Breast epithelium (tissue), 4 donors: Measurements from ENCODE around the gene SLC9A8. TPM values are rescaled to one million over a fixed set of nuclear protein-coding genes. Genes with fewer than 3 reads are reported as not detected.
A peak's percentile ranks its signal among the peaks of the same experiment; 100 is the strongest.

ENCODE experiments used
- DNase-seq, 2 donors: peaks; one replicate each; pipeline ENCODE4 v3.0.0-alpha.2; 2019; ENCODE audit warnings: low spot score in 2 of 2
- H3K27ac ChIP-seq, 2 donors: fragments of 200-600 bp; sonication (generic) in 1 of 2; one replicate each; pipeline ENCODE4 v1.5.1; 2016 to 2019; ENCODE audit warnings: mild to moderate bottlenecking in 1 of 2
- H3K27me3 ChIP-seq, 2 donors: fragments of 200-600 bp; sonication (generic) in 1 of 2; one replicate each; pipeline versions ENCODE4 v1.5.1 to v1.6.0; 2017 to 2019; ENCODE audit warnings: control low read depth in 1 of 2, mild to moderate bottlenecking in 1 of 2
- H3K36me3 ChIP-seq: fragments of 200-600 bp; one replicate; pipeline ENCODE4 v1.5.1; 2019
- H3K4me1 ChIP-seq, 2 donors: fragments of 200-600 bp; sonication (generic); one replicate each; pipeline ENCODE4 v1.5.1; 2016 to 2019; ENCODE audit warnings: control low read depth in 1 of 2
- H3K4me3 ChIP-seq, 3 donors: fragments of 200-600 bp; sonication (generic); 1 replicate in 2 of 3; 2 replicates in 1 of 3; pipeline ENCODE4 v1.5.1; 2016 to 2019; ENCODE audit warnings: mild to moderate bottlenecking in 3 of 3, moderate library complexity in 2 of 3
- H3K9me3 ChIP-seq, 2 donors: fragments of 200-600 bp; sonication (generic) in 1 of 2; one replicate each; pipeline ENCODE4 v1.5.1; 2016 to 2019; ENCODE audit warnings: control low read depth in 1 of 2
- POLR2A ChIP-seq: fragments of 450-650 bp; IDR thresholded peaks from one replicate; pipeline ENCODE4 v1.6.1; 2016; ENCODE audit warnings: antibody characterized with exemption, mild to moderate bottlenecking, moderate library complexity
- POLR2AphosphoS5 ChIP-seq, 3 donors: sonication (generic); formaldehyde crosslinking; IDR thresholded peaks; one replicate each; pipeline ENCODE4 v1.6.1; 2017; ENCODE audit warnings: antibody characterized with exemption in 3 of 3
- intact Hi-C: fragments of 100-400 bp; cut with DNase I; formaldehyde crosslinking; loops from one replicate; pipeline ENCODE4 v1.15.1; 2023; ENCODE audit warnings: low total_unique reads
- total RNA-seq, 3 donors: library from RNA; depleted of rRNA; stranded (reverse); fragments of >200 nt; gene quantifications; one replicate each; pipeline ENCODE4 v1.1.0, GENCODE V29; 2016
- TF ChIP-seq, protein P1 (sequence below), 3 donors: fragments of 450-650 bp; IDR thresholded peaks; one replicate each; pipeline ENCODE4 v1.5.1; 2016 to 2017; ENCODE audit warnings: antibody characterized with exemption in 3 of 3, mild to moderate bottlenecking in 3 of 3, moderate library complexity in 3 of 3

The SLC9A8 gene
- total RNA-seq, 3 donors from 2014 or later: 11.8 to 13.5 (median 13.3) TPM

DNA sequence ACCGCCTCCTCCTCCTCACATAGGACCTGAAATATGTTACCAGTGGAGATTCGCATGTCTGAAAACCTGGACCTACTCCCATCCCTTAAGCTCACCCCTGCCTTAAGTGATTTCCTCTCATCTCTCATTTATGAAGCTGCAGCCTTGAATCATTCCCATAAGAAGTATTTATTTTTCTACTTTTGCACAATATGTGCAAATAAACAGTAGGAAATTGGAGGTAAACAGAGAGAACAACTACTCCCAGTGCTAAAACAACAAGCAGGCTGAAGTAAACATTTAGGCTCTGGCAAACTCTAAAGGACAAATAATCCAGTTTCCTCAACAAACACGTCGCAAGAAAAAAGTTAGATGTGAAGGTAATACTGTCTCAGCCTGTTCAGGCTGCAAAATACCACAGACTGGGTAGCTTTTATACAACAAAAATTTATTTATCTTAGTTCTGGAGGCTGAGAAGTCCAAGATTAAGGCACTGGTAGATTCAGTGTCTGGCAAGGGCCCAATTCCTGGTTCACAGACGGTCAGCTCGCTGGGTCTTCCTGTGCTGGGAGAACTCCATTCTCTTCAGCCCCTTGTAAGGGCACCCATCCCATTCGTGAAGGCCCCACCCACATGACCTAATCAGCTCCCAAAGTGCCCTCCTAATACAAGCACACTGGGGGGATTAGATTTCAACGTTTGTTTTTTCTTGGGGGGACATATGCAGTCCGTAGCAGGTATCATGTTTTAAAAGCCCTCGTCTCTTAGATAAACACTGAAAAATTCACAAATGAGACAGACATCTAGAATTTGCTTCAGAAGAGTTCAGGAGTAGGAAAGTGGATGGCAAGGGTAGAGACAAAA lies 87.1 kb downstream of the SLC9A8 start:
- H3K36me3 ChIP-seq: no peaks in the 10 kb centered on the region
- H3K4me3 ChIP-seq: no peak overlapping the region
- H3K27me3 ChIP-seq: no peaks in the 10 kb centered on the region
- no peaks in the 10 kb centered on the region for H3K4me1 ChIP-seq
- no peak for DNase-seq
- no peaks in the 10 kb centered on the region for H3K9me3 ChIP-seq
- intact Hi-C loops: no loop called here
- TF ChIP-seq POLR2AphosphoS5 (IDR thresholded peaks at IDR 0.05) (no peak), POLR2A (no peak)
- TF ChIP-seq, protein P1, sequence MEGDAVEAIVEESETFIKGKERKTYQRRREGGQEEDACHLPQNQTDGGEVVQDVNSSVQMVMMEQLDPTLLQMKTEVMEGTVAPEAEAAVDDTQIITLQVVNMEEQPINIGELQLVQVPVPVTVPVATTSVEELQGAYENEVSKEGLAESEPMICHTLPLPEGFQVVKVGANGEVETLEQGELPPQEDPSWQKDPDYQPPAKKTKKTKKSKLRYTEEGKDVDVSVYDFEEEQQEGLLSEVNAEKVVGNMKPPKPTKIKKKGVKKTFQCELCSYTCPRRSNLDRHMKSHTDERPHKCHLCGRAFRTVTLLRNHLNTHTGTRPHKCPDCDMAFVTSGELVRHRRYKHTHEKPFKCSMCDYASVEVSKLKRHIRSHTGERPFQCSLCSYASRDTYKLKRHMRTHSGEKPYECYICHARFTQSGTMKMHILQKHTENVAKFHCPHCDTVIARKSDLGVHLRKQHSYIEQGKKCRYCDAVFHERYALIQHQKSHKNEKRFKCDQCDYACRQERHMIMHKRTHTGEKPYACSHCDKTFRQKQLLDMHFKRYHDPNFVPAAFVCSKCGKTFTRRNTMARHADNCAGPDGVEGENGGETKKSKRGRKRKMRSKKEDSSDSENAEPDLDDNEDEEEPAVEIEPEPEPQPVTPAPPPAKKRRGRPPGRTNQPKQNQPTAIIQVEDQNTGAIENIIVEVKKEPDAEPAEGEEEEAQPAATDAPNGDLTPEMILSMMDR (IDR thresholded peaks at IDR 0.05): no peak
- no peak overlapping the region for H3K27ac ChIP-seq

DNA sequence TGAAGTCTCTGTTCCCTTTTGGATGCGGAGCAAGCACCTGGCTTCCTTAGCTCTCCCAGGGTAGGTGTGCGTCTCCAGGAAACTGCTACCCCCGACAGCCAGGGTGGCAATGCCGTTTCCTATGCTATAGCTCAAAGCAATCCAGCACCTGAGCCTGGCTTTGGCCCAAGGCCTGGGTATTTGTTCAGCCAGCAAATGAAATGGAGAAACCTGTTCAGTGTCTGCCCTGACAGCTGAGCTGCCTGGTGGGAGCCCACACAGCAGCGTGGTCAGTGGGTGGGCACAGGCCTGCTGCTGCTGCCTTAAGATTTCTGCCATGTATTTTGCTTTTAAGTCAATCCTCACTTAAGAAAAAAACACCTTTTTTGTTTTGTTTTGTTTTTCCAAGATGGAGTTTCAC lies 89.0 kb downstream of the SLC9A8 start:
- Histone ChIP-seq H3K27ac (peak overlapping the region in 1 of 2 donors; percentile 19), H3K27me3 (no peaks in the 10 kb centered on the region), H3K36me3 (no peaks in the 10 kb centered on the region), H3K9me3 (no peaks in the 10 kb centered on the region), H3K4me1 (no peaks in the 10 kb centered on the region), H3K4me3 (no peak overlapping the region)
- DNase-seq: no peak
- intact Hi-C loops: no loop called here
- TF ChIP-seq, protein P1 (IDR thresholded peaks at IDR 0.05): no peak
- TF ChIP-seq POLR2A (no peak), POLR2AphosphoS5 (IDR thresholded peaks at IDR 0.05) (no peak)

DNA sequence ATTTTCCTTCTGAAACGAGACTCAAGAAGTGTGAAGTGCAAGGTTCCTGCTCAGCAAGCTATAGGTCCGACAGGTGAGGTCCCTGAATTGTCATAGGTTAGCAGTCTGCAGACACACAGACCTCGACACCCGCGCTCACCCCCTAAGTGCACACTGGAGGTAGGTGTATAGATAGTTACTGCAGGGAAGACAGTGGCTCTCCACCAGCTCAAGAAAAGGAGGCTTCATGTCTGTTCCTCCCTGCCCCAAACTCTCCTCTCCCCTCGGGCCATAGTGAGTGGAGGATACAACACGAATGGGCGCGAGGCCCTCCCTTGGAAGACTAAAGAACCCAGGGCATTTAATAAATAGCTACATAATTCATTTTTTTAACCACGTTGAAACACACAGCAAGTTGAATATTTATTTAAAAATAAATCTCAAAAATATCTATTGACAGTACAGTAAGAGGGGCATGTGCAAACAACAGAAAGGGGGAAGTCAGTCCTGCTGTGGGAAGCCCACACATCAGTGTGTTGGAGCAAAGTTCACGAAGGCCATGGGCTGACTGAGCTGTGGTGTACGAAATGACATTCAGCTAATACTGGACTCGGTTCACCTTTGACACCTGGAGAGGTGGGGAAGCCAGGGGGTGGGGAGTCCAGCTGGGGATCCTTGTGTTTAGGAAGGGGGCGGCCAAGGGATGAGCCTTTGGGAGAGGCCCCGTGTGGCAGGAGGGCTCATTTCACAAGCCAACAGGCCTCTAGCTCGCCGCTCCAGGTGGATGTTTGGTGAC lies 92.0 kb downstream of the SLC9A8 start:
- no peaks in the 10 kb centered on the region for H3K36me3 ChIP-seq
- intact Hi-C loops: no loop called here
- no peak overlapping the region for H3K27ac ChIP-seq
- DNase-seq: peak in 1 of 2 donors; percentile 38
- H3K4me3 ChIP-seq: no peak overlapping the region
- H3K27me3 ChIP-seq: no peaks in the 10 kb centered on the region
- no peaks in the 10 kb centered on the region for H3K4me1 ChIP-seq
- H3K9me3 ChIP-seq: no peaks in the 10 kb centered on the region
- TF ChIP-seq, protein P1 (IDR thresholded peaks at IDR 0.05): no peak
- TF ChIP-seq POLR2A: no peak
- TF ChIP-seq POLR2AphosphoS5 (IDR thresholded peaks at IDR 0.05): no peak

DNA sequence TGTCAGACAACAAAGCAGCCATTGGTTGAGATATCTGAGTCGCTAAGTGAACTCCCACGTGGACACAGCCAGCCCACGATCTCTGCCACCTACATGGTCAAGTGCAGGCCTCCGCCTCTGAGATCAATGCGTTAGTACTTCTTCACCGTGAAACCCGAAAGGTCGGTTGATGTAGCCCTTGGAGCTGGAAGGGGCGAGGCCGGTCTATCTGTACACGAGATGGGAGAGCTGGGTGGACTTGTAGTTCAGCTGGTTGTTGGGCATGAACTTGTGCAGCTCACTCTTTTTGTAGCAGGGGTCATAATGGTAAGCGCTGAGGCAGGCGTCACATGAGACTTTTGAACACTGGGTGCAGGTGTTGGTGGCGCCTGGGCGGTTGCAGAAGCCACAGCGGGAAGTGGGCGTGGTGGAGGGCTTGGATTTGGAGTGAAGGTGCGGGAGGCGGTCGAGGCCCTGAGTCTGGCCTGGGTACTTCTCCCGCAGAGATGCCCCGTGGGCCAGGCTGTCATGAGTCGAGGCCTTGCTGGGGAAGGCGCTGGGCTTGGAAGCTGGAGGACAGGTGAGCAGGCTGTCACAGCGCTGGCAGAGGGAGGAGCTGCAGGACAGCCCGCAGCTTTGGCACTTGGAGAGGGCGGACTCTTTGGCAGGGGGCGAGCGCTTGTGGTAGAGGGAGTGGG lies 92.9 kb downstream of the SLC9A8 start:
- no peaks in the 10 kb centered on the region for H3K4me1 ChIP-seq
- peak in 1 of 2 donors; percentile 19 for DNase-seq

More for the DNA sequence above, 92.9 kb downstream of the SLC9A8 start:
- intact Hi-C loops: no loop called here
- Histone ChIP-seq H3K27ac (no peak overlapping the region), H3K4me3 (no peak overlapping the region), H3K27me3 (no peaks in the 10 kb centered on the region), H3K36me3 (no peaks in the 10 kb centered on the region), H3K9me3 (no peaks in the 10 kb centered on the region)
- TF ChIP-seq POLR2AphosphoS5 (IDR thresholded peaks at IDR 0.05) (no peak), POLR2A (no peak)
- TF ChIP-seq, protein P1 (IDR thresholded peaks at IDR 0.05): no peak
